ENCODE results near the gene PLD6. TPM values are rescaled to one million over a fixed set of nuclear protein-coding genes. Genes with fewer than 3 reads are reported as not detected.

The PLD6 gene
- total RNA-seq, 1 experiment from 2014 or later: 15.5 TPM

GRCh38 chr17:17217995-17218394 is 11.9 kb upstream of the PLD6 start:
- TF ChIP-seq, protein P1, sequence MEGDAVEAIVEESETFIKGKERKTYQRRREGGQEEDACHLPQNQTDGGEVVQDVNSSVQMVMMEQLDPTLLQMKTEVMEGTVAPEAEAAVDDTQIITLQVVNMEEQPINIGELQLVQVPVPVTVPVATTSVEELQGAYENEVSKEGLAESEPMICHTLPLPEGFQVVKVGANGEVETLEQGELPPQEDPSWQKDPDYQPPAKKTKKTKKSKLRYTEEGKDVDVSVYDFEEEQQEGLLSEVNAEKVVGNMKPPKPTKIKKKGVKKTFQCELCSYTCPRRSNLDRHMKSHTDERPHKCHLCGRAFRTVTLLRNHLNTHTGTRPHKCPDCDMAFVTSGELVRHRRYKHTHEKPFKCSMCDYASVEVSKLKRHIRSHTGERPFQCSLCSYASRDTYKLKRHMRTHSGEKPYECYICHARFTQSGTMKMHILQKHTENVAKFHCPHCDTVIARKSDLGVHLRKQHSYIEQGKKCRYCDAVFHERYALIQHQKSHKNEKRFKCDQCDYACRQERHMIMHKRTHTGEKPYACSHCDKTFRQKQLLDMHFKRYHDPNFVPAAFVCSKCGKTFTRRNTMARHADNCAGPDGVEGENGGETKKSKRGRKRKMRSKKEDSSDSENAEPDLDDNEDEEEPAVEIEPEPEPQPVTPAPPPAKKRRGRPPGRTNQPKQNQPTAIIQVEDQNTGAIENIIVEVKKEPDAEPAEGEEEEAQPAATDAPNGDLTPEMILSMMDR (conservative IDR thresholded peaks at IDR 0.05; ENCODE audit: low read depth, low read length): no peak
- TF ChIP-seq EZH2 (IDR thresholded peaks at IDR 0.05; ENCODE audit: borderline replicate concordance, low read depth, low read length, poor library complexity, severe bottlenecking): no peak

DNA sequence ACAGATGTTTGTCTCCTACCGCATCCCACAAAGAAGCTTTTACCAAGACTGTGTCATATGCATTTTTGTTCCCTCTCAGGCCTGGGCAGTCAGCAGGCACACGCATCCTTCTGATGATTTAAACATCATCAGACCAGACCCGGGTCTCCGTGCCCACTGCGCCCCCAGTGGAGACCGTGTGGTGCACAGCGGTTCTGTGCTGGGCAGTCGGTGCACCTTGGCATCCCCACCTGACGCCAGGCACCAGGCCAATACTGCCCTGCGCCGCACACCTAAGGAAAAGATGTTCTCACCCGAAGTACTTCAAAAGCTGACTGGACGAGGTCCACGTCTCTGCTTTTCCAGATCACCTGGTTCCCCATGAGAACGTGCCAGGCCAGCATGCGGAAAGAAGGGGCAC is 10.6 kb upstream of the PLD6 start:
- no TSS peak for BruUV-seq (replicated peaks)
- H3K4me3 ChIP-seq (ENCODE audit: low read depth, low read length, poor library complexity, severe bottlenecking): no peak overlapping the region
- H3K27ac ChIP-seq (ENCODE audit: low read depth, low read length, poor library complexity, severe bottlenecking): no peak overlapping the region
- H3K9me3 ChIP-seq (ENCODE audit: low read depth, low read length, poor library complexity, severe bottlenecking): no peaks in the 10 kb centered on the region
- peaks cover 56% of the 10 kb centered on the region for H3K36me3 ChIP-seq (ENCODE audit: insufficient read depth, low read length, poor library complexity, severe bottlenecking)
- POLR2A ChIA-PET (ENCODE audit: low non-redundant PET): no interaction called here
- TF ChIP-seq, protein P1 (conservative IDR thresholded peaks at IDR 0.05; ENCODE audit: low read depth, low read length): no peak
- TF ChIP-seq EZH2 (IDR thresholded peaks at IDR 0.05; ENCODE audit: borderline replicate concordance, low read depth, low read length, poor library complexity, severe bottlenecking): no peak
- H3K4me1 ChIP-seq (ENCODE audit: insufficient read depth, low read length, poor library complexity, severe bottlenecking): no peaks in the 10 kb centered on the region
- H3K27me3 ChIP-seq (replicated peaks; ENCODE audit: insufficient read depth, low read depth, low read length, poor library complexity): no peaks in the 10 kb centered on the region
- CTCF ChIA-PET: no interaction called here
- intact Hi-C loops (cut with micrococcal nuclease; ENCODE audit: unreplicated experiment): loop anchor here (5.0 kb wide), 1 partner anchor 51 kb away; no protein-coding TSS in a partner anchor
- DNase-seq (ENCODE audit: low spot score): no peak

More at GRCh38 chr17:17217995-17218394, 11.9 kb upstream of the PLD6 start:
- no peaks in the 10 kb centered on the region for H3K9me3 ChIP-seq (ENCODE audit: low read depth, low read length, poor library complexity, severe bottlenecking)
- H3K27me3 ChIP-seq (replicated peaks; ENCODE audit: insufficient read depth, low read depth, low read length, poor library complexity): no peaks in the 10 kb centered on the region
- no TSS peak for BruUV-seq (replicated peaks)
- DNase-seq (ENCODE audit: low spot score): no peak
- peaks cover 58% of the 10 kb centered on the region for H3K36me3 ChIP-seq (ENCODE audit: insufficient read depth, low read length, poor library complexity, severe bottlenecking)
- H3K4me1 ChIP-seq (ENCODE audit: insufficient read depth, low read length, poor library complexity, severe bottlenecking): no peaks in the 10 kb centered on the region
- intact Hi-C loops (cut with micrococcal nuclease; ENCODE audit: unreplicated experiment): loop anchor here (5.0 kb wide), 1 partner anchor 49 kb away; no protein-coding TSS in a partner anchor
- H3K4me3 ChIP-seq (ENCODE audit: low read depth, low read length, poor library complexity, severe bottlenecking): no peak overlapping the region
- ChIA-PET POLR2A (ENCODE audit: low non-redundant PET) (no interaction called here), CTCF (no interaction called here)
- no peak overlapping the region for H3K27ac ChIP-seq (ENCODE audit: low read depth, low read length, poor library complexity, severe bottlenecking)

GRCh38 chr17:17216236-17216635 is 10.1 kb upstream of the PLD6 start:
- no TSS peak for BruUV-seq (replicated peaks)
- TF ChIP-seq, protein P1 (conservative IDR thresholded peaks at IDR 0.05; ENCODE audit: low read depth, low read length): no peak
- no peak for TF ChIP-seq EZH2 (IDR thresholded peaks at IDR 0.05; ENCODE audit: borderline replicate concordance, low read depth, low read length, poor library complexity, severe bottlenecking)
- no peak for DNase-seq (ENCODE audit: low spot score)
- ChIA-PET POLR2A (ENCODE audit: low non-redundant PET) (no interaction called here), CTCF (no interaction called here)
- intact Hi-C loops (cut with micrococcal nuclease; ENCODE audit: unreplicated experiment): loop anchor here (5.0 kb wide), 1 partner anchor 51 kb away; no protein-coding TSS in a partner anchor
- Histone ChIP-seq H3K4me1 (ENCODE audit: insufficient read depth, low read length, poor library complexity, severe bottlenecking) (no peaks in the 10 kb centered on the region), H3K4me3 (ENCODE audit: low read depth, low read length, poor library complexity, severe bottlenecking) (no peak overlapping the region), H3K27me3 (replicated peaks; ENCODE audit: insufficient read depth, low read depth, low read length, poor library complexity) (no peaks in the 10 kb centered on the region), H3K36me3 (ENCODE audit: insufficient read depth, low read length, poor library complexity, severe bottlenecking) (peaks cover 52% of the 10 kb centered on the region), H3K9me3 (ENCODE audit: low read depth, low read length, poor library complexity, severe bottlenecking) (no peaks in the 10 kb centered on the region), H3K27ac (ENCODE audit: low read depth, low read length, poor library complexity, severe bottlenecking) (no peak overlapping the region)
